ENCODE measurements around the gene SNRNP40. TPM values are rescaled to one million over a fixed set of nuclear protein-coding genes. Genes with fewer than 3 reads are reported as not detected.

The SNRNP40 gene
- polyA plus RNA-seq, 1 donor (not counting 4 experiments of a cell fraction or from before 2014, with no cell fraction given): 57.4 TPM

DNA sequence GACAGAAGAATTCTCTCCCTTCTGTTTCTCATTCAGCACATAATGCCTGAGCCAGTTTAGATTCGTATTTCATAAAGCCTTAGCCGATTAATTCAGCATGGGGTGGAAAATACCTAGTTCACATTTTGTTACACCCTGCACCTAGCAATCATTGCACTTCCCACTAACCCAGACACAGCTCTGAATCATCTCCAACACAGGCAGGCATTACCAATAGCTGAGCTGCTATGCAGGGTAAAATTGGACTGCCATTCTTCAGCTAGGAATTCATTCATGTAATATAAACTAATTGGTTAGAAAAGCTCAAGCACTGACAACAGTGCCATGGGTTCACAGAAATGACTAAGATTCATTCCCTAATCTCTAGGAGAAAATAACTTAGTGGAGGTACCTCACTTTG is 30.0 kb downstream of the SNRNP40 start:
- FAIRE-seq (no peak), DNase-seq (ENCODE audit: low read depth, low spot score) (no peak)
- H3K9me3 ChIP-seq (ENCODE audit: control insufficient read depth, low read depth, low read length): no peaks in the 10 kb centered on the region
- no peak overlapping the region for H2AFZ ChIP-seq (ENCODE audit: control insufficient read depth, low read length)
- no peak overlapping the region for H3K4me2 ChIP-seq (ENCODE audit: control insufficient read depth, extremely low read depth, insufficient read depth, low read depth, low read length)
- H3K4me3 ChIP-seq (ENCODE audit: control insufficient read depth in 2 of 3, extremely low read depth in 1 of 3, insufficient read depth in 2 of 3, low read depth in 1 of 3, low read length in 3 of 3): no peak overlapping the region
- H3K4me1 ChIP-seq (ENCODE audit: control insufficient read depth, extremely low read depth, insufficient read depth, low read length): no peaks in the 10 kb centered on the region
- H3K27me3 ChIP-seq (ENCODE audit: control insufficient read depth, extremely low read depth, insufficient read depth, low read length): no peaks in the 10 kb centered on the region
- TF ChIP-seq EZH2 (IDR thresholded peaks at IDR 0.05; ENCODE audit: low read length): no peak
- TF ChIP-seq, protein P1, sequence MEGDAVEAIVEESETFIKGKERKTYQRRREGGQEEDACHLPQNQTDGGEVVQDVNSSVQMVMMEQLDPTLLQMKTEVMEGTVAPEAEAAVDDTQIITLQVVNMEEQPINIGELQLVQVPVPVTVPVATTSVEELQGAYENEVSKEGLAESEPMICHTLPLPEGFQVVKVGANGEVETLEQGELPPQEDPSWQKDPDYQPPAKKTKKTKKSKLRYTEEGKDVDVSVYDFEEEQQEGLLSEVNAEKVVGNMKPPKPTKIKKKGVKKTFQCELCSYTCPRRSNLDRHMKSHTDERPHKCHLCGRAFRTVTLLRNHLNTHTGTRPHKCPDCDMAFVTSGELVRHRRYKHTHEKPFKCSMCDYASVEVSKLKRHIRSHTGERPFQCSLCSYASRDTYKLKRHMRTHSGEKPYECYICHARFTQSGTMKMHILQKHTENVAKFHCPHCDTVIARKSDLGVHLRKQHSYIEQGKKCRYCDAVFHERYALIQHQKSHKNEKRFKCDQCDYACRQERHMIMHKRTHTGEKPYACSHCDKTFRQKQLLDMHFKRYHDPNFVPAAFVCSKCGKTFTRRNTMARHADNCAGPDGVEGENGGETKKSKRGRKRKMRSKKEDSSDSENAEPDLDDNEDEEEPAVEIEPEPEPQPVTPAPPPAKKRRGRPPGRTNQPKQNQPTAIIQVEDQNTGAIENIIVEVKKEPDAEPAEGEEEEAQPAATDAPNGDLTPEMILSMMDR (optimal IDR thresholded peaks at IDR 0.05 in 1 of 3, IDR thresholded peaks at IDR 0.05 in 1 of 3, conservative IDR thresholded peaks at IDR 0.05 in 1 of 3; ENCODE audit: extremely low read depth in 1 of 3, insufficient read depth in 2 of 3, low read length in 3 of 3): no peak
- no peaks in the 10 kb centered on the region for H3K9me1 ChIP-seq (ENCODE audit: control insufficient read depth, extremely low read depth, insufficient read depth, low read length)
- H3K27ac ChIP-seq (ENCODE audit: control insufficient read depth, insufficient read depth, low read length): no peak overlapping the region
- H4K20me1 ChIP-seq (ENCODE audit: control insufficient read depth, extremely low read depth, insufficient read depth, low read length): no peaks in the 10 kb centered on the region
- peaks cover 17 to 32% of the 10 kb centered on the region in 2 experiments for H3K36me3 ChIP-seq (ENCODE audit: control insufficient read depth in 2 of 2, extremely low read depth in 1 of 2, insufficient read depth in 2 of 2, low read length in 2 of 2)
- no peak overlapping the region for H3K9ac ChIP-seq (ENCODE audit: control insufficient read depth, extremely low read depth, insufficient read depth, low read length)
- dilution Hi-C loops (cut with MboI; ENCODE audit: extremely low pct_ligation_motif_present, low sequenced_read_pairs): no loop called here
- no peaks in the 10 kb centered on the region for H3K79me2 ChIP-seq (ENCODE audit: control insufficient read depth, insufficient read depth, low read length)

DNA sequence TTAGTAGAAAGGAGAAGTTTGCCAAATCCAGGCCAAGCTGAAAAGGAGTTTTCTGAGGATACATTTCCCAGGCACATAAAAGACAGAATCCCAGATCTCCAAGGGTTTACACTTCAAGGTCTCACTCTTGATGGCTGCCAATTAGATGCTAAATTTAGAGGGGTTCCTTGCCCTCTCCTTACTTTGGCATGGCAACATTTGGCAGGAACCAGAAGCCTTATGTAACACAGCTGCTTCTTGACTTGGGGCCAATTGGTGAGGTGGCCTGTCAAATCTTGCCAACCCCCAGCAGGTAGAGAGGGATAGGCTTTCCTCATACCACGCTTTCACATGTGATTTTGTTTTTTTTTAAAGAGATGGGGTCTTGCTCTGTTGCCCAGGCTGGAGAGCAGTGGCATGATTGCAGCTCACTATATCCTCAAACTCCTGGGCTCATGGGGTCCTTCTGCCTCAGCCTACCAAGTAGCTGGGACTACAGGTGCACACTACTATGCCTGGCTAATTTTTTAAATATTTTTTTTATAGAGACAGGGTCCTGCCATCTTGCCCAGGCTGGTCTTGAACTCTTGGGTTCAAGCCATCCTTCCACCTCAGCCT is 31.7 kb downstream of the SNRNP40 start:
- H3K9ac ChIP-seq (ENCODE audit: control insufficient read depth, extremely low read depth, insufficient read depth, low read length): no peak overlapping the region
- H3K27ac ChIP-seq (ENCODE audit: control insufficient read depth, insufficient read depth, low read length): no peak overlapping the region
- DNase-seq (ENCODE audit: low read depth, low spot score) (no peak), FAIRE-seq (no peak)
- no peaks in the 10 kb centered on the region for H4K20me1 ChIP-seq (ENCODE audit: control insufficient read depth, extremely low read depth, insufficient read depth, low read length)
- H3K9me3 ChIP-seq (ENCODE audit: control insufficient read depth, low read depth, low read length): no peaks in the 10 kb centered on the region
- no peak for TF ChIP-seq EZH2 (IDR thresholded peaks at IDR 0.05; ENCODE audit: low read length)
- TF ChIP-seq, protein P1 (optimal IDR thresholded peaks at IDR 0.05 in 1 of 3, IDR thresholded peaks at IDR 0.05 in 1 of 3, conservative IDR thresholded peaks at IDR 0.05 in 1 of 3; ENCODE audit: extremely low read depth in 1 of 3, insufficient read depth in 2 of 3, low read length in 3 of 3): no peak
- peaks cover 18 to 36% of the 10 kb centered on the region in 2 experiments for H3K36me3 ChIP-seq (ENCODE audit: control insufficient read depth in 2 of 2, extremely low read depth in 1 of 2, insufficient read depth in 2 of 2, low read length in 2 of 2)
- H2AFZ ChIP-seq (ENCODE audit: control insufficient read depth, low read length): no peak overlapping the region
- no peaks in the 10 kb centered on the region for H3K9me1 ChIP-seq (ENCODE audit: control insufficient read depth, extremely low read depth, insufficient read depth, low read length)
- no peaks in the 10 kb centered on the region for H3K27me3 ChIP-seq (ENCODE audit: control insufficient read depth, extremely low read depth, insufficient read depth, low read length)
- dilution Hi-C loops (cut with MboI; ENCODE audit: extremely low pct_ligation_motif_present, low sequenced_read_pairs): no loop called here
- no peak overlapping the region for H3K4me2 ChIP-seq (ENCODE audit: control insufficient read depth, extremely low read depth, insufficient read depth, low read depth, low read length)
- H3K79me2 ChIP-seq (ENCODE audit: control insufficient read depth, insufficient read depth, low read length): no peaks in the 10 kb centered on the region
- no peaks in the 10 kb centered on the region for H3K4me1 ChIP-seq (ENCODE audit: control insufficient read depth, extremely low read depth, insufficient read depth, low read length)
- H3K4me3 ChIP-seq (ENCODE audit: control insufficient read depth in 2 of 3, extremely low read depth in 1 of 3, insufficient read depth in 2 of 3, low read depth in 1 of 3, low read length in 3 of 3): no peak overlapping the region

Measured in keratinocyte (primary cell).